C4-2B (cell line): ENCODE results near the gene SYT1.
"Not testable (repeated sequence)": the region's sequence is repeated elsewhere in the genome, so short reads cannot be mapped to it uniquely, and the experiment has no call there.

Source experiments
- H3K27ac ChIP-seq: fragments of 450-650 bp; 2 replicates; pipeline ENCODE4 v1.5.1; 2017
- CTCF ChIP-seq: fragments of 450-650 bp; conservative IDR thresholded peaks from 2 replicates; pipeline ENCODE4 v1.5.1; 2017; ENCODE audit warnings: mild to moderate bottlenecking
- ZFX ChIP-seq: fragments of 450-650 bp; IDR thresholded peaks from 2 replicates; pipeline ENCODE4 v1.6.1; 2017

SYT1 gene

GRCh38 chr12:78864403-78864869, at the start of gene SYT1:
Gene SYT1, plus strand, starts transcription at chr12:78864774.
- TF ChIP-seq ZFX (no peak), CTCF (no peak)
- no peak within 1 kb of the TSS for H3K27ac ChIP-seq

- no peak for TF ChIP-seq ZFX
- TF ChIP-seq CTCF: no peak
Measured at GRCh38 chr12:78818487-78818886, 46.1 kb upstream of the SYT1 start.

GRCh38 chr12:78820946-78821345, 43.6 kb upstream of the SYT1 start:
- no peak overlapping the region for H3K27ac ChIP-seq
- TF ChIP-seq ZFX (no peak), CTCF (no peak)

More at GRCh38 chr12:78818487-78818886, 46.1 kb upstream of the SYT1 start:
- H3K27ac ChIP-seq: no peak overlapping the region

- no peak for TF ChIP-seq ZFX
- TF ChIP-seq CTCF: no peak
- no peak overlapping the region for H3K27ac ChIP-seq
Measured at GRCh38 chr12:78824918-78825317, 39.7 kb upstream of the SYT1 start.

GRCh38 chr12:78829690-78830089, 34.9 kb upstream of the SYT1 start:
- TF ChIP-seq ZFX: no peak
- no peak for TF ChIP-seq CTCF
- no peak overlapping the region for H3K27ac ChIP-seq

GRCh38 chr12:78835493-78835892, 29.1 kb upstream of the SYT1 start:
- H3K27ac ChIP-seq: no peak overlapping the region
- TF ChIP-seq CTCF: no peak
- TF ChIP-seq ZFX: no peak

- not testable (repeated sequence) for H3K27ac ChIP-seq
Measured at GRCh38 chr12:78840518-78841019, 24.0 kb upstream of the SYT1 start.

- no peak overlapping the region for H3K27ac ChIP-seq
Measured at GRCh38 chr12:78853231-78853630, 11.3 kb upstream of the SYT1 start.

More at GRCh38 chr12:78853231-78853630, 11.3 kb upstream of the SYT1 start:
- TF ChIP-seq CTCF: no peak
- no peak for TF ChIP-seq ZFX
